ENCODE measurements around the gene LANCL2.

DNA sequence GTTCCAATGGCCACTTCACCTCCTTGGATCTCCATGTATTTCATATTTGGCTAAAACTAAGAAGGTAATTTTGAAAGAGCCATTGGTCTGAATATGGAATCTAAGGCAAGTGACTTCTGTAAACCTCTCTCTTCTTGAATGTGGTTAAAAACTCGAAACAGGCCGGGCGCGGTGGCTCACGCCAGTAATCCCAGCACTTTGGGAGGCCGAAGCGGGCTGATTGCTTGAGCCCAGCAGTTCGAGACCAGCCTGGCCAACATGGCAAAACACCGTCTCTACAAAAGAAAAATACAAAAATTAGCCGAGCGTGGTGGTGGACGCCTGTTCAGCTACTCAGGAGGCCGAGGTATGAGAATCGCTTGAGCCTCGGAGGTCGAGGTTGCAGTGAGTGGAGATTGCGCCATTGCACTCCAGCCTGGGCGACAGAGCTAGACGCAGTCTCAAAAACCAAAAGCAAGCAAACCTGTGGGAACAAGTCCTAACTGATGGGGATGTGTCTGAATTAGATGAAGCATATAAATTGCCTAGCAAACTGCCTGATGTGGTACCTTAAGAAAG, 2.2 kb downstream of the LANCL2 start:
- TF ChIP-seq, protein P1, sequence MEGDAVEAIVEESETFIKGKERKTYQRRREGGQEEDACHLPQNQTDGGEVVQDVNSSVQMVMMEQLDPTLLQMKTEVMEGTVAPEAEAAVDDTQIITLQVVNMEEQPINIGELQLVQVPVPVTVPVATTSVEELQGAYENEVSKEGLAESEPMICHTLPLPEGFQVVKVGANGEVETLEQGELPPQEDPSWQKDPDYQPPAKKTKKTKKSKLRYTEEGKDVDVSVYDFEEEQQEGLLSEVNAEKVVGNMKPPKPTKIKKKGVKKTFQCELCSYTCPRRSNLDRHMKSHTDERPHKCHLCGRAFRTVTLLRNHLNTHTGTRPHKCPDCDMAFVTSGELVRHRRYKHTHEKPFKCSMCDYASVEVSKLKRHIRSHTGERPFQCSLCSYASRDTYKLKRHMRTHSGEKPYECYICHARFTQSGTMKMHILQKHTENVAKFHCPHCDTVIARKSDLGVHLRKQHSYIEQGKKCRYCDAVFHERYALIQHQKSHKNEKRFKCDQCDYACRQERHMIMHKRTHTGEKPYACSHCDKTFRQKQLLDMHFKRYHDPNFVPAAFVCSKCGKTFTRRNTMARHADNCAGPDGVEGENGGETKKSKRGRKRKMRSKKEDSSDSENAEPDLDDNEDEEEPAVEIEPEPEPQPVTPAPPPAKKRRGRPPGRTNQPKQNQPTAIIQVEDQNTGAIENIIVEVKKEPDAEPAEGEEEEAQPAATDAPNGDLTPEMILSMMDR (IDR thresholded peaks at IDR 0.05), result no peak
- TF ChIP-seq POLR2A (IDR thresholded peaks at IDR 0.05) (no peak), POLR2AphosphoS5 (IDR thresholded peaks at IDR 0.05) (no peak), EP300 (IDR thresholded peaks at IDR 0.05) (no peak)
